Stimulated activated CD8-positive, alpha-beta memory T cell treated with anti-CD3 and anti-CD28 coated beads, Interleukin-12 subunit alpha, Interleukin-12 subunit beta, amount 100 ng/mL, for 24 hours (primary cell): ENCODE measurements around the gene MON2.
"Not testable (repeated sequence)": the region's sequence is repeated elsewhere in the genome, so short reads cannot be mapped to it uniquely, and the experiment has no call there.

Source experiments
- DNase-seq: peaks from one replicate; pipeline ENCODE4 v3.0.0-alpha.2; 2020; ENCODE audit errors: extremely low read depth

The MON2 gene

GRCh38 chr12:62466594-62467491, at the start of gene MON2:
MON2 (plus strand) TSS chr12:62466826; CDS start chr12:62467208, 382 bp downstream.
- DNase-seq = peak; percentile 70

GRCh38 chr12:62426089-62426488, 40.5 kb upstream of the MON2 start:
- DNase-seq = no peak

GRCh38 chr12:62429457-62429856, 37.2 kb upstream of the MON2 start:
- DNase-seq = no peak

GRCh38 chr12:62434494-62435302, 31.9 kb upstream of the MON2 start:
- no peak for DNase-seq

- DNase-seq = no peak
Measured at GRCh38 chr12:62435303-62436163, 31.1 kb upstream of the MON2 start.

GRCh38 chr12:62436164-62436503, 30.5 kb upstream of the MON2 start:
- no peak for DNase-seq

GRCh38 chr12:62438098-62438692, 28.4 kb upstream of the MON2 start:
- no peak for DNase-seq

GRCh38 chr12:62446754-62447452, 19.7 kb upstream of the MON2 start:
- no peak for DNase-seq

GRCh38 chr12:62448436-62448835, 18.2 kb upstream of the MON2 start:
- DNase-seq = no peak

- not testable (repeated sequence) for DNase-seq
Measured at GRCh38 chr12:62455429-62455828, 11.2 kb upstream of the MON2 start.

- no peak for DNase-seq
Measured at GRCh38 chr12:62458626-62459025, 8.0 kb upstream of the MON2 start.

- no peak for DNase-seq
Measured at GRCh38 chr12:62459976-62460375, 6.7 kb upstream of the MON2 start.

GRCh38 chr12:62461171-62461837, 5.3 kb upstream of the MON2 start:
- DNase-seq = not testable (repeated sequence)

- DNase-seq = not testable (repeated sequence)
Measured at GRCh38 chr12:62463252-62463651, 3.4 kb upstream of the MON2 start.

GRCh38 chr12:62466018-62466593, 520 bp upstream of the MON2 start:
- no peak for DNase-seq

GRCh38 chr12:62468397-62468796, 1.8 kb downstream of the MON2 start:
- DNase-seq = no peak

GRCh38 chr12:62468935-62469334, 2.3 kb downstream of the MON2 start:
- DNase-seq = no peak

GRCh38 chr12:62469704-62470103, 3.1 kb downstream of the MON2 start:
- no peak for DNase-seq

GRCh38 chr12:62471734-62472133, 5.1 kb downstream of the MON2 start:
- no peak for DNase-seq

GRCh38 chr12:62472472-62472871, 5.8 kb downstream of the MON2 start:
- no peak for DNase-seq
